22Rv1 (cell line): ENCODE results near the gene SLC35B2.

Source experiments
- ZFX ChIP-seq: fragments of 450-650 bp; IDR thresholded peaks from 2 replicates; pipeline ENCODE4 v1.6.1; 2017; ENCODE audit warnings: antibody characterized with exemption, borderline replicate concordance
- TF ChIP-seq, protein P1 (sequence below): fragments of 450-650 bp; IDR thresholded peaks from 2 replicates; pipeline ENCODE4 v1.5.1; 2017; ENCODE audit warnings: mild to moderate bottlenecking

DNA sequence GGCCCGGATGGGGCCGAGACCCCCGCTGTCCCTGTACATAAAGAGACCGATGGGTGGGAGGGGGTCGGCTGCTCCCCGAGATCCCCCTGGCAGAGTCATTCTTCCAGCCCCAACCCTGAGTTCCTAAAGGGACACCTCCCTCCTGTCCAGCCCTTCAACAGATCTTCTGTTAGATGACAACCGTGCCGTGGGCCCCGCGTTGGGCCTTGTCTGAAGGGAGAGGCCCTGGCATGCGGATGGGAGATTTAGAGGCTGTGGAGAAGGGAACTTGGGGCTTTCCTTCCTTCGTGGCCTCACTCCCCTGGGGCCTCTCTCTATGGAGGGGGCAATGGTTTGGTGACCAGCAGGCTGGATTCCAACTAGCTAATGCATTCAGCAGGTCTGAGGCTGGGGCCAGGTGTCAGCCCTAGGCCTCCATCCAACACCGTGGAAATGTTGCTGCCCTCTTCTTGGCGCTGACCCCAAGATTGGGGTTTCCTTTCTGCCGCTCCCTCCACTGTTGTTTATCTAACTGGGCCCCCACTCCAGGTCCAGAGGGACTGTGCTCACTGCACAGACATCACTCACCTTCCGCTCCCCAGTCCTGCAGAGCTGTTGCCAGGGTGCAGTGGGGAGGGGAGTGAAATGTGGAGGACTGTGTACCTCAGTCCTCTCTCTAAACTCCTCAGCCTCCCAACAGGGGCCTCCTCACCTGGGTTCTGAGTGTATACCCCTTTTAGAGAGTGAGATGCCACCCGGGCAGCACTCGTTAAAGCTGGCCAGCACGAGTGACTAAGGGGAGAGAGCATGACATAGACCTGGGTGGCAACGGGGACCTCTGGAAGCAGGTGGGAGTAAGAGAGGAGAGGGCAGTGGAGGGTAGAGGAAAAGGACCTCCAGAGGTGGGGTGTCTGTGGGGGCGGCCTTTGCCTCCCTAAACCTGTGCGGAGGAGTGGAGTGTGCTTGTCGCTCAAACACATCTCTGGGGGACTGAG, 19.6 kb upstream of the SLC35B2 start:
- TF ChIP-seq ZFX: no peak
- TF ChIP-seq, protein P1, sequence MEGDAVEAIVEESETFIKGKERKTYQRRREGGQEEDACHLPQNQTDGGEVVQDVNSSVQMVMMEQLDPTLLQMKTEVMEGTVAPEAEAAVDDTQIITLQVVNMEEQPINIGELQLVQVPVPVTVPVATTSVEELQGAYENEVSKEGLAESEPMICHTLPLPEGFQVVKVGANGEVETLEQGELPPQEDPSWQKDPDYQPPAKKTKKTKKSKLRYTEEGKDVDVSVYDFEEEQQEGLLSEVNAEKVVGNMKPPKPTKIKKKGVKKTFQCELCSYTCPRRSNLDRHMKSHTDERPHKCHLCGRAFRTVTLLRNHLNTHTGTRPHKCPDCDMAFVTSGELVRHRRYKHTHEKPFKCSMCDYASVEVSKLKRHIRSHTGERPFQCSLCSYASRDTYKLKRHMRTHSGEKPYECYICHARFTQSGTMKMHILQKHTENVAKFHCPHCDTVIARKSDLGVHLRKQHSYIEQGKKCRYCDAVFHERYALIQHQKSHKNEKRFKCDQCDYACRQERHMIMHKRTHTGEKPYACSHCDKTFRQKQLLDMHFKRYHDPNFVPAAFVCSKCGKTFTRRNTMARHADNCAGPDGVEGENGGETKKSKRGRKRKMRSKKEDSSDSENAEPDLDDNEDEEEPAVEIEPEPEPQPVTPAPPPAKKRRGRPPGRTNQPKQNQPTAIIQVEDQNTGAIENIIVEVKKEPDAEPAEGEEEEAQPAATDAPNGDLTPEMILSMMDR: no peak
